Adrenal gland (tissue), 5 donors: ENCODE results near the gene UPK1B.

Source experiments
- POLR2A ChIP-seq, 2 donors: fragments of 450-650 bp; IDR thresholded peaks; one replicate each; pipeline ENCODE4 v1.6.1; 2017; ENCODE audit warnings: antibody characterized with exemption in 2 of 2, mild to moderate bottlenecking in 2 of 2, moderate library complexity in 1 of 2
- TF ChIP-seq, protein P1 (sequence below), 6 experiments: fragments of 450-650 bp in 4 of 6; fragments of 200-600 bp in 2 of 6; sonication (generic) in 1 of 6; IDR thresholded peaks; 1 replicate in 5 of 6; 2 replicates in 1 of 6; pipeline versions ENCODE4 v1.5.1 to v1.8.0; 2016 to 2021; ENCODE audit warnings: antibody characterized with exemption in 6 of 6, mild to moderate bottlenecking in 2 of 6, moderate library complexity in 1 of 6
- donor health status: DM: no; HTN: no; CAD: no.

GRCh38 chr3:119177321-119177720 lies 3.9 kb downstream of the UPK1B start:
- TF ChIP-seq, protein P1, sequence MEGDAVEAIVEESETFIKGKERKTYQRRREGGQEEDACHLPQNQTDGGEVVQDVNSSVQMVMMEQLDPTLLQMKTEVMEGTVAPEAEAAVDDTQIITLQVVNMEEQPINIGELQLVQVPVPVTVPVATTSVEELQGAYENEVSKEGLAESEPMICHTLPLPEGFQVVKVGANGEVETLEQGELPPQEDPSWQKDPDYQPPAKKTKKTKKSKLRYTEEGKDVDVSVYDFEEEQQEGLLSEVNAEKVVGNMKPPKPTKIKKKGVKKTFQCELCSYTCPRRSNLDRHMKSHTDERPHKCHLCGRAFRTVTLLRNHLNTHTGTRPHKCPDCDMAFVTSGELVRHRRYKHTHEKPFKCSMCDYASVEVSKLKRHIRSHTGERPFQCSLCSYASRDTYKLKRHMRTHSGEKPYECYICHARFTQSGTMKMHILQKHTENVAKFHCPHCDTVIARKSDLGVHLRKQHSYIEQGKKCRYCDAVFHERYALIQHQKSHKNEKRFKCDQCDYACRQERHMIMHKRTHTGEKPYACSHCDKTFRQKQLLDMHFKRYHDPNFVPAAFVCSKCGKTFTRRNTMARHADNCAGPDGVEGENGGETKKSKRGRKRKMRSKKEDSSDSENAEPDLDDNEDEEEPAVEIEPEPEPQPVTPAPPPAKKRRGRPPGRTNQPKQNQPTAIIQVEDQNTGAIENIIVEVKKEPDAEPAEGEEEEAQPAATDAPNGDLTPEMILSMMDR (IDR thresholded peaks at IDR 0.05), result no peak
- TF ChIP-seq POLR2A (IDR thresholded peaks at IDR 0.05), result no peak
